HG03342 (cell line): ENCODE results near the gene SAMHD1.
"Not testable (repeated sequence)": the region's sequence is repeated elsewhere in the genome, so short reads cannot be mapped to it uniquely, and the experiment has no call there.

ENCODE experiments used
- ATAC-seq: cut with Tn5 transposase; IDR thresholded peaks from one replicate; pipeline ENCODE4 v1.9.1; 2021; ENCODE audit warnings: mild to moderate bottlenecking, moderate library complexity; ENCODE audit not compliant: unreplicated experiment

SAMHD1 gene

GRCh38 chr20:36856691-36857635, 94.5 kb downstream of the SAMHD1 start:
- ATAC-seq = no peak

GRCh38 chr20:36856195-36856594, 95.3 kb downstream of the SAMHD1 start:
- no peak for ATAC-seq

- ATAC-seq = no peak
Observed at GRCh38 chr20:36855241-36855657, 96.3 kb downstream of the SAMHD1 start.

- no peak for ATAC-seq
Observed at GRCh38 chr20:36854348-36855240, 96.9 kb downstream of the SAMHD1 start.

GRCh38 chr20:36852187-36852586, 99.3 kb downstream of the SAMHD1 start:
- ATAC-seq = no peak

- ATAC-seq = no peak
Observed at GRCh38 chr20:36851490-36851889, 100.0 kb downstream of the SAMHD1 start.

GRCh38 chr20:36850759-36851158, 100.7 kb downstream of the SAMHD1 start:
- ATAC-seq = peak; percentile 36

- ATAC-seq = no peak
Observed at GRCh38 chr20:36849333-36850065, 102.0 kb downstream of the SAMHD1 start.

GRCh38 chr20:36848677-36849076, 102.8 kb downstream of the SAMHD1 start:
- no peak for ATAC-seq

GRCh38 chr20:36848078-36848660, 103.3 kb downstream of the SAMHD1 start:
- no peak for ATAC-seq

GRCh38 chr20:36847710-36848040, 103.8 kb downstream of the SAMHD1 start:
- no peak for ATAC-seq

GRCh38 chr20:36847009-36847709, 104.3 kb downstream of the SAMHD1 start:
- ATAC-seq = no peak

- no peak for ATAC-seq
Observed at GRCh38 chr20:36845288-36845971, 106.1 kb downstream of the SAMHD1 start.

GRCh38 chr20:36841030-36841429, 110.5 kb downstream of the SAMHD1 start:
- ATAC-seq = not testable (repeated sequence)
